Colonic mucosa (tissue), 4 donors: Measurements from ENCODE around the gene MAN1B1. TPM values are rescaled to one million over a fixed set of nuclear protein-coding genes. Genes with fewer than 3 reads are reported as not detected.

Experiments
- DNase-seq: peaks from one replicate; pipeline ENCODE4 v3.0.0-alpha.2; 2020
- H3K27ac ChIP-seq: fragments of 200-600 bp; one replicate; pipeline ENCODE4 v1.8.0; 2021
- H3K27me3 ChIP-seq: fragments of 200-600 bp; one replicate; pipeline ENCODE4 v1.8.0; 2021
- H3K36me3 ChIP-seq: fragments of 200-600 bp; one replicate; pipeline ENCODE4 v1.8.0; 2021
- H3K4me1 ChIP-seq: fragments of 200-600 bp; one replicate; pipeline ENCODE4 v1.8.0; 2021; ENCODE audit warnings: mild to moderate bottlenecking
- H3K4me3 ChIP-seq: fragments of 200-600 bp; one replicate; pipeline ENCODE4 v1.8.0; 2021
- H3K9ac ChIP-seq, 2 donors: one replicate each; pipeline ENCODE4 v1.7.0; 2013; ENCODE audit warnings: control low read depth in 2 of 2, low read depth in 2 of 2, low read length in 2 of 2
- H3K9me3 ChIP-seq: fragments of 200-600 bp; one replicate; pipeline ENCODE4 v1.8.0; 2021
- CTCF ChIP-seq: fragments of 200-600 bp; IDR thresholded peaks from one replicate; pipeline ENCODE4 v1.8.0; 2022; ENCODE audit warnings: antibody characterized with exemption, mild to moderate bottlenecking
- intact Hi-C: fragments of 100-400 bp; cut with DNase I; formaldehyde crosslinking; loops from one replicate; pipeline ENCODE4 v1.14.1; 2022
- total RNA-seq, 2 donors: library from RNA; stranded (reverse); fragmentation: NEBNext Ultra II Directional in 1 of 2; extraction: Animal tissue kit (Norgen Biotek cat#: 25700) in 1 of 2; gene quantifications; one replicate each; pipeline ENCODE4 v1.2.1, GENCODE V29; 2021
- donor health status: healthy.
- donor health status: DM: no; HTN: no; CAD: no.
- donor health status: DM: no; HTN: no; CAD: no.

The MAN1B1 gene
- total RNA-seq, 2 donors from 2014 or later = 43.5 to 52.6 TPM

- no peaks in the 10 kb centered on the region for H3K4me1 ChIP-seq
- no peak overlapping the region for H3K9ac ChIP-seq
- no peak for DNase-seq
- H3K36me3 ChIP-seq = no peaks in the 10 kb centered on the region
- peaks cover 4% of the 10 kb centered on the region for H3K27me3 ChIP-seq
- H3K9me3 ChIP-seq = no peaks in the 10 kb centered on the region
- no peak overlapping the region for H3K27ac ChIP-seq
- H3K4me3 ChIP-seq = no peak overlapping the region
- intact Hi-C loops = no loop called here
- TF ChIP-seq CTCF = no peak
Observed at GRCh38 chr9:137148242-137148641, 61.5 kb downstream of the MAN1B1 start.

- Histone ChIP-seq H3K27me3 (peaks cover 4% of the 10 kb centered on the region), H3K9me3 (no peaks in the 10 kb centered on the region), H3K36me3 (no peaks in the 10 kb centered on the region), H3K4me1 (no peaks in the 10 kb centered on the region), H3K9ac (no peak overlapping the region), H3K27ac (no peak overlapping the region), H3K4me3 (no peak overlapping the region)
- DNase-seq = no peak
- intact Hi-C loops = no loop called here
- TF ChIP-seq CTCF = no peak
Observed at GRCh38 chr9:137148661-137149060, 61.9 kb downstream of the MAN1B1 start.

- DNase-seq = no peak
- no peak for TF ChIP-seq CTCF
- no peak overlapping the region for H3K27ac ChIP-seq
- peaks cover 4% of the 10 kb centered on the region for H3K27me3 ChIP-seq
- H3K9ac ChIP-seq = no peak overlapping the region
- intact Hi-C loops = no loop called here
- no peak overlapping the region for H3K4me3 ChIP-seq
- H3K4me1 ChIP-seq = no peaks in the 10 kb centered on the region
- H3K9me3 ChIP-seq = no peaks in the 10 kb centered on the region
- H3K36me3 ChIP-seq = no peaks in the 10 kb centered on the region
Observed at GRCh38 chr9:137149363-137149762, 62.6 kb downstream of the MAN1B1 start.

GRCh38 chr9:137149942-137150616, 63.3 kb downstream of the MAN1B1 start:
- H3K9me3 ChIP-seq = no peaks in the 10 kb centered on the region
- no peaks in the 10 kb centered on the region for H3K4me1 ChIP-seq
- no peak overlapping the region for H3K27ac ChIP-seq
- peak; percentile 75 for DNase-seq
- peaks cover 5% of the 10 kb centered on the region for H3K27me3 ChIP-seq
- H3K4me3 ChIP-seq = no peak overlapping the region
- H3K9ac ChIP-seq = no peak overlapping the region
- H3K36me3 ChIP-seq = no peaks in the 10 kb centered on the region
- intact Hi-C loops = no loop called here
- TF ChIP-seq CTCF = no peak

GRCh38 chr9:137150617-137151457, 64.1 kb downstream of the MAN1B1 start:
- TF ChIP-seq CTCF = no peak
- intact Hi-C loops = no loop called here
- peaks cover 13% of the 10 kb centered on the region for H3K27me3 ChIP-seq
- H3K9me3 ChIP-seq = no peaks in the 10 kb centered on the region
- H3K4me1 ChIP-seq = no peaks in the 10 kb centered on the region
- no peak overlapping the region for H3K4me3 ChIP-seq
- H3K9ac ChIP-seq = no peak overlapping the region
- no peak overlapping the region for H3K27ac ChIP-seq
- DNase-seq = peak; percentile 84
- H3K36me3 ChIP-seq = no peaks in the 10 kb centered on the region
